PC-9 (cell line): Measurements from ENCODE around the gene GLT8D2.

Experiments used
- CTCF ChIP-seq: fragments of 200-600 bp; sonication (generic); conservative IDR thresholded peaks from 2 replicates; pipeline ENCODE4 v1.6.1; 2017; ENCODE audit warnings: mixed run types, antibody characterized with exemption, mild to moderate bottlenecking, moderate library complexity
- EZH2 ChIP-seq: fragments of 200-600 bp; sonication (generic); IDR thresholded peaks from 2 replicates; pipeline ENCODE4 v1.8.0; 2017; ENCODE audit warnings: antibody characterized with exemption, low read depth

- TF ChIP-seq CTCF (no peak), EZH2 (no peak)
These were observed 38.7 kb downstream of the GLT8D2 start for GRCh38 chr12:104011253-104011652.
